ENCODE data around the gene SSBP2.
A peak's percentile ranks its signal among the peaks of the same experiment; 100 is the strongest.
"Not testable (repeated sequence)": the region's sequence is repeated elsewhere in the genome, so short reads cannot be mapped to it uniquely, and the experiment has no call there.

The SSBP2 gene

GRCh38 chr5:81517462-81517861 is 233.4 kb downstream of the SSBP2 start:
- no peak for DNase-seq

- DNase-seq = no peak
These were observed 234.8 kb downstream of the SSBP2 start for GRCh38 chr5:81516091-81516490.

DNA sequence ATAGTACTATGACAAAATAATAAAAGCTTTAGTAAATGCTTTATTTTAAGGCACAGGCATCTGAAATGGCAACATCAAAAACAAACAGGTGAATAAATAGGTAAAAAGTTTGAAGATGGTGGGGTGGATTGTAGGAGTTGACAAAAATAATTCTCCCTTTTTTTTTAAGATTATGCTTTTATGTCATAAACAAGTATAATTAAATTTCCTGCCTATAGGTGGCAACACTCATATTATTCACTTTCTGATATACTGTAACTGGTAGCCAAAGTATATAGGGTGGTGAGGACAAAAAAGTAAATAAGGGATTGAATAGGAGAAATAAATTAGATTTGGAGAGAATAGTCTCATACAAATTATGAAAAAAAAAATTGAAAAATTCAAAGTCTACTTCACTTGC is 236.9 kb downstream of the SSBP2 start:
- DNase-seq = no peak

DNA sequence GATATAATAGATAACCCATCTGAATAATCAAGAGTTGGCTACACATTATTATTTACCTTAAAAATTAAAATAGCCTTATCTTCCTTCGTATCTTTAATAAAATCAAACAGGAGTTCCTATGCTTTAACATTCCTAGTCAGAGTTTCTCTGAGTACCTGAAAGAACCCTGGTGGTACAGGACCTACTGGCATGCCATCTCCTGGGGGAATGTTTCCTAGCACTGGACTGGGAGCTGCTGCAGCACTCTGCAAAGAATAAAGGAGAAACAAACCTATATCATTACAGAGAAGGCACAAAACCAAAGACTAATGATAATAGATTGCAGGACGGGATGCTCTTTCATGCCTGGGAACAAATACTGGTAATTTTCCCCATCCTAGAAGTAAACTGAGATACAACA is 237.4 kb downstream of the SSBP2 start:
- no peak for DNase-seq

DNA sequence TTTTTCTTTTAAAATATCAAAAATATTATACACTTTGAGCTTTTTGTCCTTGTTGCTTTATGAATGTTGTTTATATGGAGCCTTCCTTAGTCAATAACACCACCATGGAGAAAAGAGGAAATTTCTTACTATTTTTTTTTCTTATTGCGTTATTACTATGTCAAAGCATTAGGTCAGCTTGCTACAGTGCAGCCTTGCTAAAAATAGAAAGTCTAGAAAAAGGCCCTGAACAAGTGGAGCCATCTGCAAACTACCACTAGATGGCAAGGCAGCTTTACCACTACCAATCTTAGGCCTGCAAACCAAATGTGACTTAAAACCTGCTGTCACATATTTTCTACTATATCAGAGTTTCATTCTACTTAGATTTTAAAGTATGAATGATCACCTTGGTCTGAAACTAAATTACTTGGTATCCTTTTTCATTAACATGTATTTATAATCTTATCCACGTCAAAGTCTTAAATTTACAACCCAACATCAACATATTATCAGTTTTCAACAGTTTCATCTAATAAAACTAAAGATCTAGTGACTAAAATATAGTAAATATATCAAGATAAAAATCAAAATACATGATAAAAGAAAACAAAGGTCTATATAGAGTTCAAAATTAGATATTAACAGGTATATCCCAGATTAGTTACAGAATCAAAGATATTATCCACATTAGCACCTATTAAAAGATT is 243.9 kb downstream of the SSBP2 start:
- DNase-seq = peak; percentile 83

- no peak for DNase-seq
These were observed 244.5 kb downstream of the SSBP2 start for GRCh38 chr5:81506378-81506777.

- DNase-seq = no peak
These were observed 245.2 kb downstream of the SSBP2 start for GRCh38 chr5:81505672-81506071.

DNA sequence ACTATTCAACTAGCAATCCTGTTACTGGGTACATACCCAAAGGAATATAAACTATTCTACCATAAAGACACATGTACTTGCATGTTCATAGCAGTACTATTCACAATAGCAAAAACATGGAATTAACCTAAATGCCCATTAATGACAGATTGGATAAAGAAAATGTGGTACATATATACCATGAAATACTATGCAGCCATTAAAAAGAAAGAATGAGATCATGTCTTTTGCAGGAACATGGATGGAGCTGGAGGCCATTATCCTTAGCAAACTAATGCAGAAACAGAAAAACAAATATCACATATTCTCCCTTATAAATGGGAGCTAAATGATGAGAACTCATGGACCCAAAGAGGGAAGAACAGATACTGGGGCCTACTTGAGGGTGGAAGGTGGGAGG is 247.3 kb downstream of the SSBP2 start:
- not testable (repeated sequence) for DNase-seq

DNA sequence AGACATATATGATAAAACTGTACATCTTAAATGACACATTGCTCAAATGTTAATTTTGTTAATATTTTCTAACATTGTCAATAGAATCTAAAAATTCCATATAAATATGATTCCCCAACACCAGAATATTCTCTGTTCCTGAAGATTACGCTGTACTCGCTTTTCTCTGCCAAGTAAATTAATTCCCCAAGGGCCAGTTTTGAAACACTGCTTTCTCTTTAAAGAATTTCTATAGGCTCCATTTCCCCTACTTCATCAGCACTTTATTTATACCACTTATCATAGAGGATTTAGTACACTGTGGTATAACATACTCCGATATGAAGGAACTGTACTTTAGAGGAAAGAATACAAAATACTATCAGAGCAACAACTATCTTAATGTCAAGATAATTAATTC is 255.6 kb downstream of the SSBP2 start:
- no peak for DNase-seq

- no peak for DNase-seq
These were observed 262.0 kb downstream of the SSBP2 start for GRCh38 chr5:81488862-81489261.

DNA sequence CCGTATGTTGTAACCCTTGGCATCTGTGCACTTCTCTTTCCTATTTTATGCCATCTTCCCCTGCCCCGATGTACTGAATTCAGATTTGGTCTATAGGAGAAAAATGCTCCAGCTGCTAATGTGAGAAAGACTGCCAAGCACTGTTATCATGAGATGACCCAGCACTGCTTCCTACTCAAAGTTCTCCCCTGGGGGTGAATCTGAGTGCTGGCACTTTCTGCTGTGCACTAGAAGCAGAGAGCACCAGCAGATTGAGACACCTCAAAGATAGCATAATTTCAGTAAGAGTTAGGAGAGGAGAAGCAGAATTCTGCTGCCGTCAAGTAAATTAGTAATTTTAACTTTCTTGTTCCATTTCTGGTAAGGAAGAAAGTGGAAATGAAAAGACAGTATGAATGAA is 264.2 kb downstream of the SSBP2 start:
- no peak for DNase-seq

DNA sequence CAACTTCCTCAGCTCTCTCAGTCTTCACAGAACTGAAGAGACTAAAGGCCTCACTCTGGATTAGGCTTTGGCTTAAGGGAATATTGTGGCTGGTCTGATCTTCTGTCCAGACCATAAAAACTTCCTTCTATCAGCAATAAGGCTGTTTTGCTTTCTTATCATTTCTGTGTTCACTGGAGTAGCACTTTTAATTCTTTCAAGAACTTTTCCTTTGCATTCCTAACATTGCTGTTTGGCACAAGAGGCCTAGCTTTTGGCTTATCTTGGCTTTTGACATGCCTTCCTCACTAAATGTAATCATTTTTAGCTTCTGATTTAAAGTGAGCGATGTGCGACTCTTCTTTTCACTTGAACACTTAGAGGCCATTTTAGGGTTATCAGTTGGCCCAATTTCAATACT is 268.3 kb downstream of the SSBP2 start:
- DNase-seq = no peak

- not testable (repeated sequence) for DNase-seq
These were observed 277.5 kb downstream of the SSBP2 start for GRCh38 chr5:81473395-81473794.

- no peak for DNase-seq
These were observed 281.2 kb downstream of the SSBP2 start for GRCh38 chr5:81469676-81470075.

- no peak for DNase-seq
These were observed 300.0 kb downstream of the SSBP2 start for GRCh38 chr5:81450940-81451339.

DNA sequence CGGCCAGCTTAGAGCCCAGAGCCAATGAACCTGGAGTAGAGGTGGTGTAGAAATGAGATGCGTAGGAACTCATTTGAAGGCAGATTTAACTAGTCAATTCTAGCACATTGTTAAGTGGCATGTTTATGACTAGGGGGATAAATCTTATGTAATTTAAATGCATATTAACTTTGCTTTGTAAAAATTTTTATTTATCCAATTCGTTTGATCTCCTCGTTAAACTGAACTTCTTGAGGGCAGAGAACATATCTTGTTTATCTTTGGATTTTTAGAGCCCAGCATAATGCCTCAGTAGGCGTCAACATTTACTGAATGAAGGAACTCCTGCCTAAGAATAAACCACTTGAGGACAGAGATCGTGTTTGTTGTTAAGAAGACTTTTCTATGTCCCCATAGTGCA is 315.9 kb downstream of the SSBP2 start:
- no peak for DNase-seq

GRCh38 chr5:81429985-81430384 is 320.9 kb downstream of the SSBP2 start:
- no peak for DNase-seq

DNA sequence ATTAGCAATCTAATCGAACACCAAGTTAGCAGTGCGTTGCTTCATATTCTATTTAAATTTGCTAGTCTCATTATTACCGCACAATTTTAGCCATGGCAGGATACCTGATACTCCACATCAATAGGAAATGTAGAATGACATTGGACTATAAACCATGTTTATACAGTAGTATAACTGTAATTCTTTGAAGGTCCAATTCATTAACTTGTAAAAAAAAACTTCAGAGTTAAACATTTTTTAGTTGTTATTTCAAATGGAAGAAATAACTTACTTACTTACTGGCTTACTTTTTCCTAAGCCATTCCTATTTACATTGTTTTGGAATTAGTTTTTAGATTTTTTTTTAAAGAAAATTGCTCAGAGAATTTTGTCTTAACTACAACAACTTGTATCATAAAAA is 321.5 kb downstream of the SSBP2 start:
- DNase-seq = no peak

- DNase-seq = no peak
These were observed 322.0 kb downstream of the SSBP2 start for GRCh38 chr5:81428861-81429260.

DNA sequence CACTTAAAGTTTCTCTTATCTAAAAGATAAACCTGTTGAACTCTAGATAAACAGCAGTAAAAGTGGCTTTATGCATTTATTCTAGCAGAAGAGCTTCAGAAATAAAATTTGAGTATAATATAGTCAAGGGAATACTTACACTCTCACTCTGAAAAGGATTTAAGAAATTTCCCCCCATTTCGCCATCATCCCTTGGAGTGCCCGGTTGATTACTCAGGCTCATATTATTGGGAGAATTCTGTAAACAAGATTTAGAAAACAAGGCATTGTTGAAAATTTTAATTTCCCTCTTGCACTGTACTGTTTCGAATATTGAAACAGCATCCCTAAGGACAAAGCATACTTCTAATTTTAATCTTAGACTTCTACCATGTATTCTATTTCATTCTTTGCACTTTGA is 322.5 kb downstream of the SSBP2 start:
- DNase-seq = no peak

- DNase-seq = no peak
These were observed 323.3 kb downstream of the SSBP2 start for GRCh38 chr5:81427566-81427965.

DNA sequence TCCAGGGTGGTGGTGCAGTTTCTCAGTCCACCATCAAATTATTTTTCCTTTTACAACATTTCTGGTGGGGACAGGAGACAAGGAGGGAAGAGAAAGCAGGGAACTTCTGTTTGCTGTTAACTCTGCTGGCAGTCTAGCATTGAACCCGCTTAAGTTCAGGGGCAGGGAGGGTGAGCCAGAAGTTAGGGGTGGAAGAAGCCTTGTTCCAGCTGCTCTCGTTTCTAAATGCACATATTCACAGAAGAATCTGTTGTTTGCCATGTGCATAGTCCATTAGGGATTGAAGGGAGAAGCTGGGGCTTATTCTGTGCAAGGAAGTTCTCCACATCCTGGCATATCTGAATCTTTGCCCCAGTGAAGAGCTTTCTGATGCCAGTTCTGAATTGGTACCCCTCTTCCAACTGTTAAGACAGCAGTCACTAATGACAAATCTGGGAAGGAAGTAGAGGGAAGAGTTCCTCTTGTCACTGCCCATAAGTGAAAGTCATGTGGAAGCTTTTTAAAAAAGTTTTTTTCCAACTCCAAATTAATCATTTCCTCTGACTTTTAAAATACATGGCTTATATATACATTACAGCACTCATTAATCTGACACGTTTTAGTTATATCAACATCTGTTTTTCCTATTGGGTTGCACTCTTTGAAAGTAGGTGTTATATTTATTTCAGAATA is 324.4 kb downstream of the SSBP2 start:
- no peak for DNase-seq

GRCh38 chr5:81425569-81425968 is 325.3 kb downstream of the SSBP2 start:
- DNase-seq = peak; percentile 64

DNA sequence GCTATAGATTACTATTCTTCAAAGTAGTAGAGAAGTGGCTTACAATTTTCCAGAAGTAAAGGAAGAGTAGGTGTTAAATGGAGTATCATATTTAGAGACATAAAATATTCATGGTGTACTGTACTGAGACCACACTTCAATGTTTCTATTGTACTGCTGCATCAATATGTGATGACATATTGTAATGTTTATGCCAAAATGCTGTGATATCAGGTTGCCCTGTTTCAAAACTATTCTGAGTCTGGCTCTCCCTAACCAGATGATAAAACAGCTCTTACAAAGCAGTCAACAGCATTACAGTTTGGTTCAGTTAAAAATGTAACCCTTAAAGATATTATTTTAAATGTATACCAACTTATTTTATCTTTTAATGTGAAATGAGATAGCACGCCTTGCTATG is 326.2 kb downstream of the SSBP2 start:
- DNase-seq = no peak

GRCh38 chr5:81422671-81423070 is 328.2 kb downstream of the SSBP2 start:
- peak; percentile 74 for DNase-seq
